HG02678 (cell line): ENCODE data around the gene PDZD11.
A peak's percentile ranks its signal among the peaks of the same experiment; 100 is the strongest.
"Not testable (repeated sequence)": the region's sequence is repeated elsewhere in the genome, so short reads cannot be mapped to it uniquely, and the experiment has no call there.

ENCODE experiments used
- ATAC-seq: cut with Tn5 transposase; IDR thresholded peaks from one replicate; pipeline ENCODE4 v1.9.1; 2021; ENCODE audit warnings: mild to moderate bottlenecking, moderate library complexity; ENCODE audit not compliant: unreplicated experiment

Gene PDZD11, protein sequence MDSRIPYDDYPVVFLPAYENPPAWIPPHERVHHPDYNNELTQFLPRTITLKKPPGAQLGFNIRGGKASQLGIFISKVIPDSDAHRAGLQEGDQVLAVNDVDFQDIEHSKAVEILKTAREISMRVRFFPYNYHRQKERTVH

DNA sequence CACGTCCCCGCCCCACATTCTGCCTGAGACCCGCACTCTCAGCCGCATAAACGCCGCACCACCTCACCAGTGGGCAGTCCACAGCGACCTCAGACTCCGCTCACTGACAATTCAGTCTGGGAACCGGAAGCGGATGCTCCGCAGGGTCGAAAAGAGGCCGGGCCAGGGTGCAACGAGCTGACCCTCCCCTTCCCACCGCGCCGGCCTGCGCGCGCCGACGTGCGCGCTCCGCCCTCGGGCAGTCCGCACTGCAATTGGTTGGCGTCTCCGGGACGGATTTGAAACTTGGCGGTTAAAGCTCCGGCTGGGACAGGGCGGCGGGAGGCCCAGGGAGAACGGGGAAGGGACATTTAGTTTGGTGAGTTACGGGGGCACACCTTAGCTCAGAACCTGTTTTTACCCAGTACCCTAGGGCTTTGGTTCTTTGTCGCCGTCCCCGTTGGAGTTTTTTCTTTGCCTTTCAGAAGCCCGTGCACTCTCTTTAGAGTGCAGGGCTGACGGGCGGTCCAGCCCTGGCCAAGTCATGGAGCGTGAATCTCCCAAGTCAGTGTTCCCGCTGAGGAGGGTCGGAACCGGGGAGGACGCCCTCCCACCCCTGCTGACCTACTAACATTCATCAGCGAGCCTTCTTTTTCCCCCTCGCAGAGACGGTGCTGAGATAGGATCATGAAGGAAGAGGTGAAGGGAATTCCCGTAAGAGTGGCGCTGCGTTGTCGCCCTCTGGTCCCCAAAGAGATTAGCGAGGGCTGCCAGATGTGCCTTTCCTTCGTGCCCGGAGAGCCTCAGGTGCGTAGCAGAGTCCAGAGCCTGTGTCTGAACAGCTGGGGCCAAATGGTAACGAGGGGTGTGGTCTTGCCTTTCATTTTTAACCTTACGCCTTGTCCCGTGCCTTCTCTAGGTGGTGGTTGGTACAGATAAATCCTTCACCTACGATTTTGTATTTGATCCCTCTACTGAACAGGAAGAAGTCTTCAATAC lies at the start of gene PDZD11, which contains the start of gene KIF4A:
Gene PDZD11, minus strand, starts transcription at position 135 of the 978 bp plus-strand sequence. CDS start 586 bp downstream, outside the sequence.
Gene KIF4A, plus strand, starts transcription at position 312 of the 978 bp plus-strand sequence. Its CDS starts 355 bp downstream, at position 667.
- peak; percentile 97 for ATAC-seq

DNA sequence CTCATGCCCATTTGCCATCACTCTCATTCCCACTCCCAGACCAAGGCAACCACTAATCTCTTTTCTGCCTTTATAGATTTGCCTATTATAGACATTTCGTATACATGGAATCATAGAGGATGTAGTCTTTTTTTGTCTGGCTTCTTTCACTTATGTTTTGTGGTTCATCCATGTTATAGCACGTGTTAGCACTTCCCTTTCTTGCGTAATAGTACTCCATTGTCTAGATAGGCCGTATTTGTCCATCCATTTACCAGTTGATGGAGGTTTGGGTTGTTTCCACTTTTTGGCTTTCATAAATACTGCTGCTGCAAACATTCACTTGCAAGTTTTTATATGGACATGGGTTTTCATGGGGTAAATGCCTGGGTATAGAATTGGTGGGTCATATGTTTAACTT lies 48.6 kb upstream of the PDZD11 start:
- no peak for ATAC-seq

DNA sequence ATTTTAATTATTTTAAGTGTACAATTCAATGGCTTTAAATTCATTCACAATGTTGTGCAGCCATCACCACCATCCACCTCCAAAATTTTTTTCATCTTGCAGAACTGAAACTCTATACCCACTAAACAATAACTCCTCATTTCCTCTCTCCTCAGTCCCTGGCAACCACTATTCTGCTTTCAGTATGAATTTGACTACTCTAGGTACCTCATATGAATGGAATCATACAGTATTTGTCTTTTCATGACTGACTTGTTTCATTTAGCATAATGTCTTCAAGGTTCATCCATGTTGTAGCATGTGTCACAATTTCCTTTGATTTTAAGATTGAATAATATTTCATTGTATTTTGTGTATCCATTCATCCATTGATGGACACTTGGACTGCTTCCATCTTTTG lies 47.0 kb upstream of the PDZD11 start:
- peak; percentile 100 for ATAC-seq

DNA sequence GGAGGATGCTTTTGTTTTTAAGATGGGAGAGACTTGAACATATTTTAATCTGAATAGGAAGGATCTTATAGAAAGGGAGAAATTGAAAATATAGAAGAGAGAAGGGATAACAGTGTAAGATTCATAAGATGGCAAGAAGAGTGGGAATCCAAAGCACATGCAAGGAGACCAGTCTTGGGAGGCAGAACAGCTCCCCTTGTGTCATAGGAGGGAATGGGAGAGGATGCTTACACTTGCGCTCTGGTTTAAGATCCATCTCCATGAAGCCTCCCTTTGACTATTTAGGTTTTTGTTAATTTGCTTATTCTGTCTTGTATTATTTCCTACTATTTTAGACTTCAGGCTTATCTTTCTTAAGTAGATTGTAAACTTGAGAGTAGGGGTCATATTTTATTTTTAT lies 42.9 kb upstream of the PDZD11 start:
- no peak for ATAC-seq

DNA sequence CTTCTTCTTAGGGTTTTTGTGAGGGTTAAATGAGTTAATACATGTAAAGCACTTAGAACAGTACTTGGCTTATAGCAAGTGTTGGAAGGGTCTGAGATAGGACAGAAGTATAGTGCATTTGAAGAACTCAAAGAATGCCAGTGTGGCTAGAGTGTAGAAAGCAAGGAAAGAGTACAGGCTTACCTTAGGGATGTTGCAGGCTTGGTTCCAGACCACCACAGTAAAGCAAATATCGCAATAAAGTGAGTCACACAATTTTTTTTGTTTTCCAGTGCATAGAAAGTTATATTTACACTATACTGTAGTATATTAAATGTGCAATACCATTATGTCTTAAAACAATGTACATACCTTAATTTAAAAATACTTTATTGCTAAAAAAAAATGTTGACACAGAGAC lies 41.4 kb upstream of the PDZD11 start:
- no peak for ATAC-seq

DNA sequence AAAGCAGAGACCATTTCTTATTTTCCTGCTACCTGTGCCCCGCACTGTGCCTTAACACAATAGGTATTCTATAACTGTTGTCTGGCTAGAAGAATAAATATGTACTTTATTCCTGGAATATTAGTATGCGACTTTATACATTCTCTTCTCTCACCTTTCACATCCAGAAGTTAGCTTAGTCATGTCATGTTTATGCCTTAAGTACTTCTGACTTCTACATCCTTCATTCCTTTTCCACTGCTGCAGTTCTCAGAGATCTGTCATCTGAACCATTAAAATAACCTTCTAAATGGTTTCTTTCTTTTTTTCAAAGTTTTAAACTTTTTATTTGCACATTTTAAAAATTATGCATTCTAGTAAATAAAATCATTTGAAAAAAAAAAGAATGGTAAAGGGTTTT lies 34.6 kb upstream of the PDZD11 start:
- no peak for ATAC-seq

DNA sequence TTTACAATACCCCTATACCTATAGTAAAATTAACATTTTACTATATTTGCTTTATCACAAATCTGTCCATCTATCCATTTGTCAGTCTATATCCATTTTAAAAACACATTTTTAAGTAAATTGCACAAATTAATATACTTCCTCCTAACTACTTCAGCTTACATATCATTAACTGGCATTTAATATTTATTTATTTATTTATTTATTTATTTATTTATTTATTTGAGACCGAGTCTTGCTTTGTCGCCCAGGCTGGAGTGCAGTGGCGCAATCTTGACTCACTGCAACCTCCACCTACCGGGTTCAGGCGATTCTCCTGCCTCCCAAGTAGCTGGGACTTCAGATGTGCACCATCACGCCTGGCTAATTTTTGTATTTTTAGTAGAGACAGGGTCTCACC lies 33.9 kb upstream of the PDZD11 start:
- not testable (repeated sequence) for ATAC-seq

DNA sequence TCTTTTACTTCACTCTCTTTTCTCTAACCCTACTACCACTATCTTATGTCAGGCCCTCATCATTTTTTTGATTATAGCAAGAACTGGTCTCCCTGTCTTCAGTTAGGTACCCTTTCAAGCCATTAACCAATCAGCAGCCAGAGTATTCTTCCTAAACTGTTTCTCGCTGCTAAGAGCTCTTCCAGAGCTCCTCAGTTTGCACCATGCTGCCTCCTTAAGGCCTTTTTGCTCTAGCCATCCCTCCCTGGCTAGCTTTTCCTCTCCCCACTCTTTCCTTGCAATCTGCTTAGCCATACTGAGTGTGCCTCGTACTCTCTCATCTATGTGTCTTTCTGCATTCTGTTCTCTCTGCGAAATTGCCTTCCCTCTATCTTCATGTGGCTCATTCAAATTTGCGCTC lies 33.1 kb upstream of the PDZD11 start:
- no peak for ATAC-seq

DNA sequence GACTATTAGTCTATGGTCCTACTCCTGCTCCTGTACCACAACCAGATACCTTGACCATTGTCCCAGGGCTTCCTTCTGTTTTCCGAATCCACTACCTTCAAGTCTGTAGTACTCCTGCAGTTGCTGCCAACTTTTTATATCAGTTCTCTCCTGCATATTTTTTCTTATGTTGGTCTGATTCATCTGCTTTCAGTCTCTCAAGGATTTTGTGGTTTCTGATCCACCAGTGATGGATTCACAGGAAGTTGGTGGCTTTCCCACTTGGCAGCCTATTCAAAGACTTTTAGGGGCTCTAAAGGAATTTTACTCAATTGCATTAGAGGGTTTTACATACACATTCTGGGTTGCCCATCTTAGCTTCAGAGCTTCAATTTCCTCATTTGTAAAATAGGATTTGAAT lies 23.8 kb upstream of the PDZD11 start:
- no peak for ATAC-seq

DNA sequence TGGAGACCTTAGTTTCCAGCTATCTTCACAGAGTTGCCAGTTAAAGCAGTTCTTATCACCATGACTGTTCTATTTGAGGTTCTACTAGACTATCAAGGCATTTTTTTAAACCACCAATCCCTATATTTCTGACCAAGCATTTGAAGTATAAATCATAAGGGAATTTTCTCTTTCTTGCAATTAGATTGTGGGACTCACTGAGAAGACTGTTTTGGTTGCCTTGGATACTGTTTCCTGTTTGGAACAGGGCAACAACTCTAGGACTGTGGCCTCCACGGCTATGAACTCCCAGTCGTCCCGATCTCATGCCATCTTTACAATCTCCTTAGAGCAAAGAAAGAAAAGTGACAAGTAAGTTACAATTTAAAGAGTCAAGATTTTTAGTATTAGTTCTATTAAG lies 12.0 kb upstream of the PDZD11 start:
- ATAC-seq: no peak

DNA sequence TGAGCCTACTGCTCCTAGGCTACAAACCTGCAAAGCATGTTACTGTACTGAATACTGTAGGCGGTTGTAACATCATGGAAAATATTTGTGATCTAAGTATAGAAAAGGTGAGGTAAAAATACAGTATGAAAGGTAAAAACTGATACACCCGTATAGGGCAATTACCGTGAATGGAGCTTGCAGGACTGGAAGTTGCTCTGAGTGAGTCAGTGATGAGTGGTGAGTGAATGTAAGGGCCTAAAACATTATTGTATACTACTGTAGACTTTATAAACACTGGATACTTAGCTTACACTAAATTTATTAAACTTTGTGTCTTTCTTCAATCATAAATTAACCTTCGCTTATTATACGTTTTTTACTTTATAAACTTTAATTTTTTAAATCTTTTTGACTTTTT lies 3.9 kb upstream of the PDZD11 start:
- ATAC-seq: no peak

DNA sequence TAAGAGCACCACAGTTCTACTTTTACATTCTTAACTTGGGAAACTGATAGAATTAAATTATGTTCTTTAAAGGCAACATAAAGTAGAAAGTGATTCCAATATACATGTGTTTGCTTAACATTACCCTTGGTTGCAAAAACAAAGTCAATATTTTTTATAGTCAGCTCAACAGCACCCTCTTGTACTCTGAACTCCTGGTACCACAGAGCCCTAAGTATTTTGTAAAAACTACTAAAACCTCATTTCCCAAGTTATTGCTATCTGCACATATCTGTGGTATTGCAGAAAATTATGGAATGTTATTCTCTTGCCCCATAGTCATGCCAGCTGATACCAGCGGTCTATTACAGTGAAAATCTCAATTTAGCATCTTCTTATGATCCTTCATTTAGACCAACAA lies 3.1 kb upstream of the PDZD11 start:
- no peak for ATAC-seq

DNA sequence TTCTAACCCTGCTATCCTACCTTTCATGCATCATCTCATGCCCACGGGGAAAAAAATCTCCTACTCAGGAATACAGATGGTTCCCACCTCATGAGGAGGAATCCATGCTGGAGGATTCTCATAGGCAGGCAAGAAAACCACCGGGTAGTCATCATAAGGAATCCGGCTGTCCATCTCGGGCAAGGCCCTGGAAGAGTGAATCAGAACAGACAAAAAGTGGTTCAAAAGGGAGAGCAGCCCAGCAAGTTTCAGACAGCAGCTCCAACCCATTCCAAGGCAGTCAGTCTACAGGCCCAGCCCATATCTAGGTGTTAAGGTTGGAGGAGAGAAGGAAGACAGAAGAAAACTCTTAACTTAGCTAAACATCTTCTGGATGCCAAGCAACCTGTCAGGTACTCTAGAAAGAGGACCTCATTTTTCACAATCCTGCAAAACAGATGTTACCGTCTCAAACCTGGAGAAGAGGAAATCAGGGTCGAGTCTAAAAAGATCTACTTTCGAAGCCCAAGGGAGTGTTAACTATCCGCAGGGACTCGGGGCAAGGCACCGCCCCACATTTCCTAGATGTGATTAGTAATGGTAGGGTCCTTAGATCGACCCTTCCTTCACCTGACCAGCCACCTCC lies 447 bp downstream of the PDZD11 start:
- no peak for ATAC-seq

DNA sequence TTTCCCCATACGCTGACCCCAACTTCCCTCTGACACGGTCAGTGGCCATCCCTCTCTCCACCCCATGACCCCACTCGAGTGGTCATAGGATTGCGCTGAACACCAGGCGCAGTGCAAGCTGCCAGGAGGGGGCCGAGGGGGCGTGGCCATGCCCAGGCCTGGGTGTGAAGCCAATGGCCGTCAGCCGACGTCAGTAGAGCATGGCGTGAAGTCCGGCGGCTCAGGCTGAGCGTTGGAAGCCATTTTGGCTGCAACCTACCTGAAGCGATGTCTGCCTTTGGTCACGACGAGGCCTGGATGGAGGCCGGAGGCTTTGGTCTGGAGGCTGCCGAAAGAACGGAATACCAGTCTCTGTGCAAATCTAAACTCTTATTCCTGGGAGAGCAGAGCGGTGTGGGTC lies 7.8 kb downstream of the PDZD11 start, which contains the start of gene RAB41:
Gene RAB41, plus strand, starts transcription at position 222 of the 400 bp plus-strand sequence. Its CDS starts 46 bp downstream, at position 268.
- ATAC-seq: no peak

DNA sequence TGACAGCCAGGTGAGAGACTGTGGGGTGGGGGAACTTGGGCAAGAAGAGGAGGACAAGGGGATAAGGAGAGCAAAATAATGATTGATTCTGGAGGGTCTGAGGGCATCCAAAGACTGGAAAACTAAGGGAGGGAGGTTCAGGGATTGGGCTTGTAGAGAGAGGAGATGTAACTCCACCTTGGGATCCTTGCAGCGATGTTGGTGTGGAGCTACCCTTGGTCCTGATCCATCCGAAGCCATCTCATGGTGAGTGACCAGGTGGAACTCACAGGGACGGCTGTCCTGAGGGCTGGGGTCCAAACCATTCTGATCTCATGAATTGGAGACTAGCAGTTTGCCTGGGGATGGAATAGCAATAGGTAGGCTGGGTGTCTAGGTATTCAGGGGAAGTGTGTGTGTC lies 9.2 kb downstream of the PDZD11 start:
- ATAC-seq: no peak

DNA sequence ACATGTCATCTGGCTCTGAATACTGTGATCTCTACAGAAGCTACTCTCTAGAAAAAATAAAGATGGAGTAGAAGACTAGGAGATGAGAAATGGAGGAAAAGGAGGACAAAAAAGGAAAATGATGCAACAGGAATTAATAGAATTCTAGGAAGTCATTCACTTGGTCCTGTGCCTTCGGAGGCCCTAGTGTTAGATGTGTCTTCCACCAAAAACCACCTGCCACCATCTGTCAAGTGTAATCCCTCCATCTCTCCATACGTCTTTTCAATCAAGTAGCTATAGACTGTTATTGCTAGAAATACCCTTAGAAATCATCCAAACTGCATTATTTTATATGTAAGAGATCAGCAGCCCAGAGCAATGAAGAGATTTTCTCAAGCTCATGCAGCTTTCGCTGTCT lies 10.6 kb downstream of the PDZD11 start:
- ATAC-seq: no peak

DNA sequence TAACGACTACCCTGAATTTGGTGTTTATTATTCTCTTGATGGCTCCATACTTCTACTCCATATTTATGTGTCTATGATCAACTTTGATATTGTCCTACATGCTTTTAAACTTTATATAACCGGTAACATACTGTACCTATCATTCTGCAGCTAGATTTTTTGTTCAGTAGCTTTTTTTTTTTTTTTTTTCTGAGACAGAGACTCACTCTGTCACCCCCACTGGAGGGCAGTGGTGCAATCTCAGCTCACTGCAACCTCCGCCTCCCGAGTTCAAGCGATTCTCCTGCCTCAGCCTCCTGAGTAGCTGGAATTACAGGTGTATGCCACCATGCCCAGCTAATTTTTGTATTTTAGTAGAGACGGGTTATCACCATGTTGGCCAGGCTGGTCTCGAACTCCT lies 15.7 kb downstream of the PDZD11 start:
- ATAC-seq: not testable (repeated sequence)

DNA sequence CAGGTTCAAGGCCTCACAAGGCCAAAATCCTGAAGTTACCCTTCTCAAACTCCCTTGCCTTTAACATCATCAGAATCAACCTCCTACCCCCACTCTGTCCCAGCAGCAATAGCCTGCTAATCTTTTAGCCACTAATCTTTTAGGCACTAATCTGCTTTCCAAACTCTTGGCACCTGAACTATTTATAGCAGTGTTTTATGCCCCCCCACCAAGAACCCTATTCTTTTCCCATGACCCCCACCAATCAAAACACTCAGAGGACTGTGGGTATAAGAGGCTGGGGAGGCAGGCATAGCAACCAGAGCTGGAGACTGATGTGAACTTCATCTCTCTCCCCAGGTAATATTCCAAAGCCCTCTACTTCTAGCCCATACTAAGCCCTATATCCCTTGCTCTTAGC lies 21.7 kb downstream of the PDZD11 start, which contains the start of gene ARR3:
Gene ARR3, plus strand, starts transcription at position 301 of the 400 bp plus-strand sequence. CDS start 1,052 bp downstream, outside the sequence.
- no peak for ATAC-seq

DNA sequence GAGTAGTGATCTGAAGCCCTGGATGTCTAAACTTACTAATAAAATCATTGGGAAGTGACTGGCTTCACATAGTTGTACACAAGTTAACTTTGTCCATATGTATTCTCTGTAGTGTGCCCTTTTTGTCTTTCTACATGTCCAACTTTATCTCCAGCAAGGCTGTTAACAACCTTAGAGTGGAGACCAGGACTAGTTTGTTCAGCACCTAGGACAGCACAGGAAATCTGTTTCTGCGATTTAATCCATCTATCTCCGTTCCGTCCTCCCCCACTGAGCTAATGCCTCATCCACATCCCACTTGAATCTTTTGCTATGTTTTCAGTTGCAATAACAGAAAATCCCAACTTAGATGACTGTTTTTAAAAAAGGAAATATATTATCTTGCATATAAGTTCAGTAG lies 24.9 kb downstream of the PDZD11 start:
- ATAC-seq: no peak

DNA sequence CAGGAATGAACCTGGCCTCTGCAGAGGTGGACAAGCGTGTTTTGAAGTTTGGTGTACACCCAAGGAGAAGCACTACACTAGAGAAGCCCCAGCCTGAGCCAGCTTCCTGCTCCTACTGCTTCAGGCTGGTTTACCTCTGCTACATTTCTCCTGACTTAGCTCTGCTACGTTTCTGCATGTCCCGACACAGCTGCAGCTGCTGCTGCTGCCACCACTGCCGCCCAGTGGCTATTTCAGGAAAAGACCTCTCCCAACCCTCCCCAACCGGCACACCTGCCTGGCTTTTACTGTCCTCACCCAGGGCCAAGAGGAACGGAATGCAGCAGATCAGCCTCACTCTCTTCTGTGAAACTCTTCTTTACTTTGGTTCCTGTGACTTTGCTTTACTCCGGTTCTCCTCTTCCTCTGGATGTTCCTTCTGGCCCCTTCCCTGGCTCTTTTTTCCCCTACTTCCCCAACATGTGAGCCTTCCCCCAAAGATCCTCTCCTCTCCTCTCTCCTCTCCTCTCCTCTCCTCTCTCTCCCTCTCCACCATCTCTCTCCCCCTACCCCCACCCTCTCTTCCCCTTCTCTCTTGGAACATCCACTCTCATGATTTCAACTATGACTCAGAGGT lies 26.7 kb downstream of the PDZD11 start:
- ATAC-seq: peak; percentile 82

DNA sequence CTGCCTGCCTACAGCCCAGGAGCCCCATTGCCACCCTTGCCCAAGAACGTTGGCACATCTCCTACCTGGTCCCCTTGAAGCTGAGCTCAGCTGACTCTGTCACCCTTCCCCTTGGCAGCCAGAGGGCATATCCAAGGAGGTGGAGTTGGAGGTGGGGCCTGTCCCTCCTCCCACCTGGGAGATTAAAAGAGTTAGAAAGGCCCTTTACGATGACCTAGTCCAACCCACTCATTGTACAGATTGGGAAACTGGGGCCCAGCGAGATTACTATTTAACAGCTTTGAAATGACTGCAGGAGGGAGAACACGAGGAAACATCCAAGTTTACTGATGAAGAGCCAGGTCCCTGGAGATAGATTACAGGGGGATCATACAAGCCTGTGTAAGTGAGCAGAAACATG lies 29.6 kb downstream of the PDZD11 start, which contains the start of gene P2RY4:
Gene P2RY4, minus strand, starts transcription at position 101 of the 400 bp plus-strand sequence. CDS start 580 bp downstream, outside the sequence.
- no peak for ATAC-seq
